Measurements from ENCODE around the gene ANKRD44. TPM values are rescaled to one million over a fixed set of nuclear protein-coding genes. Genes with fewer than 3 reads are reported as not detected.
A peak's percentile ranks its signal among the peaks of the same experiment; 100 is the strongest.
"Not testable (repeated sequence)": the region's sequence is repeated elsewhere in the genome, so short reads cannot be mapped to it uniquely, and the experiment has no call there.

The ANKRD44 gene
- total and polyA plus RNA-seq, 4 donors = 25.9 to 63.5 (median 31.5) TPM

DNA sequence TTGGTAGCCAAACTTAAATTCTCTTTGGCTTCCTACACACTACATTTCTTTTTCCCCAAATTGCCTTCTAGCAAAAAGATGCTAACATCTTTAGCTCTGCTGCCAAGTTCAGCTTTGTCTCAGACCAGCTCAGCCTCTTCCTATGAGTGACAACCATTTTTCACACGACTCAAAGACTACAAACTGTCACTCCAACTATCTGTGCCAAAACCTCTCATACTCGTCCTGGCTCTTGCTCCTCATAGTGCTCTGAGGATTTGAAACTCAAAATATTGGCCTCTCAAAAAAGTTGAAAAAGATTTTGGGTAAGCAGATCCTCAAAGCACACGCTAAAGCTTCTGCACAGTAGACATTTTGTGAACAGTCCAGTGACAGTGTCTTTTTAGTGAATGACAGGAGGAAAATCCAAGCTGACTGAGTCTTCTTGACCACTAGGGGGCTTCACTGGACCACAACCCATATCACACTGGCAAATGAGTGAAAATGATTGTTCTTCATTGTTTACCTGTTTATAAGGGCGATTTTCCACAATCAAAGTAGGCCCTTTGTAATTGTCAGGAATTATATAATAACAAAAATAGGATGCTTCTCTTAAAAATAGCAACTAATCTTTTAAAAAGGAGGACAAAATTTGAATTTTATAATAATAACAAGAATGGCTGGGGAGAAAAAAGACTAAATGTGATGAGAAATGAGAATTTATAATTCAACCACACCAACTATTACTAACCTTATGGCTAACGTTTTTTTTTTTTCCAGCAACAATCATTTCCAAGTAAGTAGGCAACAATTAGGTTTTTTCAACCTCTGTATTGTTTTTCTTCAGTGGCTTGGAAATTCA is 298.6 kb downstream of the ANKRD44 start:
- Histone ChIP-seq H3K4me3 (ENCODE audit: low read depth, low read length) (no peak overlapping the region), H3K27me3 (ENCODE audit: control insufficient read depth, insufficient read depth, low read length) (no peaks in the 10 kb centered on the region), H3K9me3 (ENCODE audit: control insufficient read depth, insufficient read depth, low read length) (no peaks in the 10 kb centered on the region), H3K4me1 (ENCODE audit: control insufficient read depth, insufficient read depth, low read length) (peaks cover 8% of the 10 kb centered on the region), H3K36me3 (ENCODE audit: control insufficient read depth, insufficient read depth, low read length) (peaks cover 6% of the 10 kb centered on the region), H3K27ac (ENCODE audit: low read depth, low read length) (no peak overlapping the region)
- peak in 3 of 6 donors; percentile 48 to 92 (median 84) for DNase-seq (ENCODE audit: low read depth in 4 of 6, low spot score in 6 of 6)
- 55% methylated on average over 3 of the region's 5 CpGs for WGBS (ENCODE audit: insufficient coverage)

DNA sequence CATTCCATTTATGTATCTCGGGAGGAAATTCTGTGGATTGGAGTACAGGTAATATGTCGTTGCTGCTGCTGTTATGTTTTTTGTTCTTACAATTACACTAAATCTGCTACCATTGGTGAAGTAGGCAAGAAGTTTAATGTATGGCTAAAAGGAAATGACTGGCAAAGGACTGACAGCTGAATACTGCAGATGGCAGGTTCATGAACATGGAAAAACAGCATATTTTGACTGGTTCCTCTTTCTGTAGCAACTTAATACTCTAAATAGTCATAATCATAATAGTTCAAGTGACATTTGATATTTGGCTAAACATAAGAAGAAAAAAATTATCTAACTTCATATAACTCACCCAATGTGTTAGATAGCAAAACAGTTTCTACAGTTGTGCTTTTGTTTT is 299.6 kb downstream of the ANKRD44 start:
- Histone ChIP-seq H3K4me3 (ENCODE audit: low read depth, low read length) (no peak overlapping the region), H3K9me3 (ENCODE audit: control insufficient read depth, insufficient read depth, low read length) (no peaks in the 10 kb centered on the region), H3K27ac (ENCODE audit: low read depth, low read length) (no peak overlapping the region), H3K4me1 (ENCODE audit: control insufficient read depth, insufficient read depth, low read length) (peaks cover 8% of the 10 kb centered on the region), H3K27me3 (ENCODE audit: control insufficient read depth, insufficient read depth, low read length) (no peaks in the 10 kb centered on the region), H3K36me3 (ENCODE audit: control insufficient read depth, insufficient read depth, low read length) (peaks cover 11% of the 10 kb centered on the region)
- no CpG with 5 or more reads among the region's 2 CpGs for WGBS (ENCODE audit: insufficient coverage)
- no peak for DNase-seq (ENCODE audit: low read depth in 4 of 6, low spot score in 6 of 6)

- H3K36me3 ChIP-seq (ENCODE audit: control insufficient read depth, insufficient read depth, low read length) = peaks cover 15% of the 10 kb centered on the region
- no peaks in the 10 kb centered on the region for H3K27me3 ChIP-seq (ENCODE audit: control insufficient read depth, insufficient read depth, low read length)
- no peaks in the 10 kb centered on the region for H3K9me3 ChIP-seq (ENCODE audit: control insufficient read depth, insufficient read depth, low read length)
- peak in 2 of 6 donors; percentile 27 to 85 for DNase-seq (ENCODE audit: low read depth in 4 of 6, low spot score in 6 of 6)
- no peak overlapping the region for H3K4me3 ChIP-seq (ENCODE audit: low read depth, low read length)
- WGBS (ENCODE audit: insufficient coverage) = 42% methylated on average over 19 of the region's 23 CpGs
- H3K4me1 ChIP-seq (ENCODE audit: control insufficient read depth, insufficient read depth, low read length) = peaks cover 8% of the 10 kb centered on the region
- no peak overlapping the region for H3K27ac ChIP-seq (ENCODE audit: low read depth, low read length)
Measured at GRCh38 chr2:197010200-197011020, 300.2 kb downstream of the ANKRD44 start.

DNA sequence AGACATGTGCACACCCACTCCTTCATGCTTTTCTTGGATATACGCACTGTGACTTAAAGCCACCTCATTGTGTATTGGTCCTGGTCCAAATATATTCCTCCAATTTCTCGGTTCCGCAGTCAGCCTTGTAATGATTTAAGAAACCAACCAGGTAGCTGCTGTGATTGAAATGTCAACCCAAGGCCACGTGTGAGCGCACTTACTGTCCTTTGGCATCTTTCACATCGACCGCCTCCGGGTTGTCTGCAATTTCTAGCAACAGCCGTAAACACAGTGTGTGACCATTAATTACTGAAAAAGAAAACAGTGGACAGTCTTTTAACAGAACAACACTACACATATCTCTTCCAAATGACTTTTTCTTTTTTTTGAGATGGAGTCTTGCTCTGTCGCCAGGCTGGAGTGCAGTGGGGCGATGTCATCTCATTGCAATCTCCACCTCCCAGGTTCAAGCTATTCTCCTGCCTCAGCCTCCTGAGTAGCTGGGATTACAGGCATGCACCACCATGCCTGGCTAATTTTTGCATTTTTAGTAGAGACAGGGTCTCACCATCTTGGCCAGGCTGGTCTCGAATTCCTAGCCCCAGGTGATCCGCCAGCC is 301.7 kb downstream of the ANKRD44 start:
- WGBS (ENCODE audit: insufficient coverage) = 85% methylated on average over 12 of the region's 13 CpGs
- not testable (repeated sequence) for H3K4me1 ChIP-seq (ENCODE audit: control insufficient read depth, insufficient read depth, low read length); H3K4me3 ChIP-seq (ENCODE audit: low read depth, low read length); H3K27me3 ChIP-seq (ENCODE audit: control insufficient read depth, insufficient read depth, low read length); H3K27ac ChIP-seq (ENCODE audit: low read depth, low read length); H3K9me3 ChIP-seq (ENCODE audit: control insufficient read depth, insufficient read depth, low read length)
- peaks cover 15% of the 10 kb centered on the region for H3K36me3 ChIP-seq (ENCODE audit: control insufficient read depth, insufficient read depth, low read length)
- peak in 1 of 6 donors; percentile 63 for DNase-seq (ENCODE audit: low read depth in 4 of 6, low spot score in 6 of 6)

DNA sequence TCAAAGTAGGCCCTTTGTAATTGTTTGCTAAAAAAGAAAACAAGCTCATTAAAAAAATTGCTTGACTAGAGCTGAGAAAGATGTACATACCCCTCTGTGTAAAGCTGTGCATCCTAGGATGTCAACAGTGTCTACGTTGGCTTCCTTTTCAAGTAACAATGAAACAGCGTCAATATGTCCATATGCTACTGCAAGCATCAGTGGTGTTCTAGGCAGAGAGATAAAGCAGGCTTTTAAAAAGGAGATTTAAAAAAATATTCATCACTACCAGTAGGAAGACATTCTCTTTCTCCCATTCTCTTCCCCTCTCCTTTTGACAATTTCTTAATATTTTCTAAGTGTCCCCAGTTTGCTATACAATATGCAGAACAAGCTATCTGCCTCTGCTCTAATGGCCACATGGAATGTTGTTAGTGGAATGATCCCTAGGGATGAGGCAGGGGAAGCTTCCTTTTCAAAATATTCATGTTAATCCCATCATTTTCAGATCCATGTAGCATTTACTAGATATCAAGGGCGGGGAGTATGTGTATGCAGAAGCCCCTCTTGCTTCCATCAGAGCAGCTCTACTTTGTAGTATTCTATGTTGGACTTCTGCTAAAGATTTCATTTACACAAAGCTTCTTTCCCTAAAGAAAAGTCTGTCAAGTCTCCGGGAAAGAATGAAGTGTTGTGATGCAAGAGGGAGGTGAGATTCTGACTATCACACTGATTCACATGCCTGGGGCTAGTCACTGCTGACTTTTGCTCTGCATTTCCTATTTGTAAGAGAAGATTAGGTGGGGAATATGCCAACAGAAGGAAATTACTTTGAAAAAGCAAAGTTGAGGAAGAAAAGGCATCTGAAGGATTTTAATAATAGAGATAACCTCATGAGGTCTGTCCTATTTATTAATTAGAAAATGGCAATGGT is 302.6 kb downstream of the ANKRD44 start:
- 40% methylated on average over 1 of the region's 4 CpGs for WGBS (ENCODE audit: insufficient coverage)
- H3K36me3 ChIP-seq (ENCODE audit: control insufficient read depth, insufficient read depth, low read length) = peaks cover 15% of the 10 kb centered on the region
- peak in 2 of 6 donors; percentile 30 to 76 for DNase-seq (ENCODE audit: low read depth in 4 of 6, low spot score in 6 of 6)
- H3K4me1 ChIP-seq (ENCODE audit: control insufficient read depth, insufficient read depth, low read length) = peaks cover 8% of the 10 kb centered on the region
- H3K4me3 ChIP-seq (ENCODE audit: low read depth, low read length) = no peak overlapping the region
- no peaks in the 10 kb centered on the region for H3K9me3 ChIP-seq (ENCODE audit: control insufficient read depth, insufficient read depth, low read length)
- H3K27ac ChIP-seq (ENCODE audit: low read depth, low read length) = no peak overlapping the region
- no peaks in the 10 kb centered on the region for H3K27me3 ChIP-seq (ENCODE audit: control insufficient read depth, insufficient read depth, low read length)

- no CpG with 5 or more reads among the region's 1 CpG for WGBS (ENCODE audit: insufficient coverage)
- H3K9me3 ChIP-seq (ENCODE audit: control insufficient read depth, insufficient read depth, low read length) = no peaks in the 10 kb centered on the region
- no peak overlapping the region for H3K27ac ChIP-seq (ENCODE audit: low read depth, low read length)
- no peak overlapping the region for H3K4me3 ChIP-seq (ENCODE audit: low read depth, low read length)
- DNase-seq (ENCODE audit: low read depth in 4 of 6, low spot score in 6 of 6) = no peak
- no peaks in the 10 kb centered on the region for H3K4me1 ChIP-seq (ENCODE audit: control insufficient read depth, insufficient read depth, low read length)
- H3K27me3 ChIP-seq (ENCODE audit: control insufficient read depth, insufficient read depth, low read length) = no peaks in the 10 kb centered on the region
- H3K36me3 ChIP-seq (ENCODE audit: control insufficient read depth, insufficient read depth, low read length) = peaks cover 9% of the 10 kb centered on the region
Measured at GRCh38 chr2:197001921-197002320, 308.7 kb downstream of the ANKRD44 start.

DNA sequence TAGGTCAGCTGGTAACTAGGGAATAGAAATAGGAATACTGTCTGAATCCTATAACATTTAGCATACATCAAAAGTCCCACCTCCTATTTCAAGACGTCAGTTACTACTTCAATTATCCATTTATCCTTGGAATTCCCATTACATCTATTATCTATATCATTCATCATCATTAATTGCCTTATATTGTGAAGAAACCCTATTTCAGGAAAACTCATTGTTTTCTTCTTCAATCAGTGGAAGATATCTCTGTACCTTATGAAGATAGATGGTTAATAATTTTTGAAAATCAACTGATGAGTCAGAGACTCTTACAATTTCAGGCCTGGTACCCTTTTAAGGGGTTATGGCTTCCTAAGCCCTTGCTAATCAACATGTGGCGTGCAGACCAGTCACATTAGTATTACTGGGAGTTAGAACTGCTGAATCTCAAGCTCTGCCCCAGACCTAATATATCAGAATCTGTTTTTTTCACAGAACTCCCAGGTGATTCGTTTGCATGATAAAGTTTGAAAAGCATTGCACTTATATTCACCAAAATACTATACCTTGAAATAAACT is 314.7 kb downstream of the ANKRD44 start:
- WGBS (ENCODE audit: insufficient coverage) = no CpG with 5 or more reads among the region's 3 CpGs
- Histone ChIP-seq H3K36me3 (ENCODE audit: control insufficient read depth, insufficient read depth, low read length) (peaks cover 2% of the 10 kb centered on the region), H3K9me3 (ENCODE audit: control insufficient read depth, insufficient read depth, low read length) (no peaks in the 10 kb centered on the region), H3K27me3 (ENCODE audit: control insufficient read depth, insufficient read depth, low read length) (no peaks in the 10 kb centered on the region), H3K27ac (ENCODE audit: low read depth, low read length) (no peak overlapping the region), H3K4me1 (ENCODE audit: control insufficient read depth, insufficient read depth, low read length) (no peaks in the 10 kb centered on the region), H3K4me3 (ENCODE audit: low read depth, low read length) (no peak overlapping the region)
- DNase-seq (ENCODE audit: low read depth in 4 of 6, low spot score in 6 of 6) = no peak

GRCh38 chr2:196994764-196995163 is 315.8 kb downstream of the ANKRD44 start:
- no peaks in the 10 kb centered on the region for H3K9me3 ChIP-seq (ENCODE audit: control insufficient read depth, insufficient read depth, low read length)
- no peak for DNase-seq (ENCODE audit: low read depth in 4 of 6, low spot score in 6 of 6)
- H3K27me3 ChIP-seq (ENCODE audit: control insufficient read depth, insufficient read depth, low read length) = no peaks in the 10 kb centered on the region
- H3K4me1 ChIP-seq (ENCODE audit: control insufficient read depth, insufficient read depth, low read length) = no peaks in the 10 kb centered on the region
- H3K27ac ChIP-seq (ENCODE audit: low read depth, low read length) = no peak overlapping the region
- no peak overlapping the region for H3K4me3 ChIP-seq (ENCODE audit: low read depth, low read length)
- H3K36me3 ChIP-seq (ENCODE audit: control insufficient read depth, insufficient read depth, low read length) = peaks cover 2% of the 10 kb centered on the region
- no CpG with 5 or more reads among the region's 4 CpGs for WGBS (ENCODE audit: insufficient coverage)

Measured in spinal cord (tissue), 10 donors.